Mesenchymal stem cell (in vitro differentiated cells and primary cell): ENCODE data around the gene SLC38A1.

Source experiments
- DNase-seq: peaks from one replicate; pipeline ENCODE4 v3.0.0-alpha.2; 2013
- H2AFZ ChIP-seq: one replicate; pipeline ENCODE4 v1.6.1; 2013; ENCODE audit warnings: low read depth, mild to moderate bottlenecking, control low read depth, inconsistent platforms, low read length, moderate library complexity
- H2AK5ac ChIP-seq: 2 replicates; pipeline ENCODE4 v1.6.1; 2013; ENCODE audit warnings: low read length, moderate library complexity, mild to moderate bottlenecking, inconsistent platforms; ENCODE audit not compliant: severe bottlenecking
- H2BK120ac ChIP-seq: one replicate; pipeline ENCODE4 v1.6.1; 2013; ENCODE audit warnings: low read depth, mild to moderate bottlenecking, inconsistent platforms, low read length, moderate library complexity
- H2BK12ac ChIP-seq, 2 experiments: one replicate each; pipeline ENCODE4 v1.6.1; 2013; ENCODE audit warnings: inconsistent platforms in 2 of 2, low read length in 2 of 2, mild to moderate bottlenecking in 2 of 2, moderate library complexity in 2 of 2, control low read depth in 1 of 2
- H2BK15ac ChIP-seq: one replicate; pipeline ENCODE4 v1.6.1; 2013; ENCODE audit warnings: mild to moderate bottlenecking, low read depth, inconsistent platforms; ENCODE audit not compliant: poor library complexity, severe bottlenecking
- H2BK5ac ChIP-seq: 2 replicates; pipeline ENCODE4 v1.6.1; 2013; ENCODE audit warnings: low read depth, mild to moderate bottlenecking, low read length, control low read depth, inconsistent platforms; ENCODE audit not compliant: poor library complexity, severe bottlenecking
- H3K14ac ChIP-seq, 2 experiments: one replicate each; pipeline ENCODE4 v1.6.1; 2013; ENCODE audit warnings: inconsistent platforms in 2 of 2, low read length in 2 of 2, control low read depth in 1 of 2, mild to moderate bottlenecking in 1 of 2, moderate library complexity in 1 of 2
- H3K18ac ChIP-seq, 2 experiments: one replicate each; pipeline ENCODE4 v1.6.1; 2013; ENCODE audit warnings: inconsistent platforms in 2 of 2, low read length in 2 of 2, control low read depth in 1 of 2, low read depth in 1 of 2, mild to moderate bottlenecking in 1 of 2
- H3K23ac ChIP-seq, 2 experiments: one replicate each; pipeline ENCODE4 v1.6.1; 2013; ENCODE audit warnings: inconsistent platforms in 2 of 2, low read length in 2 of 2, mild to moderate bottlenecking in 2 of 2, moderate library complexity in 2 of 2, control low read depth in 1 of 2
- H3K27ac ChIP-seq: 2 replicates; pipeline ENCODE4 v1.5.1; 2013; ENCODE audit warnings: mild to moderate bottlenecking, moderate library complexity, low read length, control low read depth, inconsistent platforms; ENCODE audit not compliant: poor library complexity, severe bottlenecking
- H3K27me3 ChIP-seq, 2 experiments: 2 replicates each; pipeline versions ENCODE4 v1.6.1 to v1.7.0; 2013; ENCODE audit warnings: low read length in 2 of 2, mild to moderate bottlenecking in 2 of 2, moderate library complexity in 2 of 2, control low read depth in 1 of 2, inconsistent platforms in 1 of 2; ENCODE audit not compliant: control insufficient read depth in 1 of 2, insufficient read depth in 1 of 2
- H3K36me3 ChIP-seq, 2 experiments: 2 replicates each; pipeline versions ENCODE4 v1.6.1 to v1.7.0; 2013; ENCODE audit warnings: low read length in 2 of 2, control low read depth in 1 of 2, inconsistent platforms in 1 of 2, low read depth in 1 of 2, mild to moderate bottlenecking in 1 of 2; ENCODE audit not compliant: insufficient read depth in 2 of 2, control insufficient read depth in 1 of 2
- H3K4ac ChIP-seq, 2 experiments: one replicate each; pipeline ENCODE4 v1.6.1; 2013; ENCODE audit warnings: inconsistent platforms in 2 of 2, low read length in 2 of 2, mild to moderate bottlenecking in 2 of 2, moderate library complexity in 2 of 2, control low read depth in 1 of 2, low read depth in 1 of 2
- H3K4me1 ChIP-seq: 2 replicates; pipeline ENCODE4 v1.6.1; 2013; ENCODE audit warnings: low read depth, low read length, control low read depth; ENCODE audit not compliant: control insufficient read depth, insufficient read depth
- H3K4me2 ChIP-seq: 2 replicates; pipeline ENCODE4 v1.6.1; 2013; ENCODE audit warnings: low read length, mild to moderate bottlenecking, inconsistent platforms; ENCODE audit not compliant: poor library complexity, severe bottlenecking
- H3K4me3 ChIP-seq, 2 experiments: 2 replicates each; pipeline versions ENCODE4 v1.5.1 to v1.7.0; 2013; ENCODE audit warnings: low read length in 2 of 2, mild to moderate bottlenecking in 2 of 2, control low read depth in 1 of 2, low read depth in 1 of 2; ENCODE audit not compliant: insufficient read depth in 1 of 2
- H3K79me1 ChIP-seq: replicated peaks from 2 replicates; pipeline ENCODE4 v1.6.1; 2013; ENCODE audit warnings: mild to moderate bottlenecking, control low read depth, low read length, inconsistent platforms; ENCODE audit not compliant: poor library complexity, severe bottlenecking
- H3K9ac ChIP-seq: 2 replicates; pipeline ENCODE4 v1.7.0; 2013; ENCODE audit warnings: mild to moderate bottlenecking, low read length, moderate library complexity
- H3K9me3 ChIP-seq: 2 replicates; pipeline ENCODE4 v1.7.0; 2013; ENCODE audit warnings: mild to moderate bottlenecking, low read length; ENCODE audit not compliant: control insufficient read depth
- H4K8ac ChIP-seq: one replicate; pipeline ENCODE4 v1.6.1; 2013; ENCODE audit warnings: inconsistent platforms, mild to moderate bottlenecking, low read length, moderate library complexity
- H4K91ac ChIP-seq: one replicate; pipeline ENCODE4 v1.6.1; 2013; ENCODE audit warnings: mild to moderate bottlenecking, low read length, inconsistent platforms
- WGBS: methylation state at CpG from one replicate; pipeline ENCODE4 v1.1.7; 2013; ENCODE audit warnings: mixed read lengths; 5-methylcytosine and 5-hydroxymethylcytosine counted together

The SLC38A1 gene

GRCh38 chr12:46136249-46136648, 132.6 kb downstream of the SLC38A1 start:
- Histone ChIP-seq H2BK120ac (no peak overlapping the region), H3K4me1 (no peaks in the 10 kb centered on the region), H3K27ac (no peak overlapping the region), H3K4ac (no peak overlapping the region), H2BK12ac (no peak overlapping the region), H3K14ac (no peak overlapping the region), H3K18ac (no peak overlapping the region), H3K9ac (no peak overlapping the region), H2BK5ac (no peak overlapping the region), H3K4me3 (no peak overlapping the region), H3K23ac (no peak overlapping the region), H3K9me3 (no peaks in the 10 kb centered on the region), H4K8ac (no peak overlapping the region), H3K36me3 (no peaks in the 10 kb centered on the region), H3K27me3 (peaks cover 0 to 5% of the 10 kb centered on the region in 2 experiments), H3K79me1 (no peaks in the 10 kb centered on the region), H2BK15ac (no peak overlapping the region), H2AFZ (no peak overlapping the region), H4K91ac (no peak overlapping the region), H3K4me2 (no peak overlapping the region), H2AK5ac (no peak overlapping the region)
- 62% methylated on average over 2 of the region's 2 CpGs for WGBS
- no peak for DNase-seq

DNA sequence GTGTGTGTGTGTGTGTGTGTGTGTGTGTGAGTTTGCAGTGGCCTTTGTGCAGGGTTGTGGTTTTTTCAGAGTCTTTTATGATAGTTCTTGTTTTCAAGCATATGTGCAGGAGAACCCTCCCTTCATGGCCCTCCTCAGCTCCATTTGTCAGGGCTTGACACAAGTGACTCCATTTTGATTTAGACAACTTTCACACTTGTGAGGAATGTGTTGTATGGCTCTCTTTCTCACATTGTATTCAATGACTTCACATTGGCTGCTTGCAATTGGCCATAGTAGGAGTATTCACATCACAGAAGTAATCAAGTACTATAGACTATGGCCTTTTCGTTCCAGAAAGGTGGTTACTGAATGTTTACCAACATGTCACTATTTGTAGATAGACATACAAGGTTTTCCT, 133.1 kb downstream of the SLC38A1 start:
- Histone ChIP-seq H3K9me3 (no peaks in the 10 kb centered on the region), H3K4me2 (no peak overlapping the region), H3K14ac (no peak overlapping the region), H4K91ac (no peak overlapping the region), H3K27me3 (peaks cover 0 to 5% of the 10 kb centered on the region in 2 experiments), H2AK5ac (no peak overlapping the region), H3K27ac (no peak overlapping the region), H3K23ac (no peak overlapping the region), H2BK5ac (no peak overlapping the region), H3K4ac (no peak overlapping the region), H2BK15ac (no peak overlapping the region), H2BK120ac (no peak overlapping the region), H2BK12ac (no peak overlapping the region), H3K4me1 (no peaks in the 10 kb centered on the region), H3K9ac (no peak overlapping the region), H3K4me3 (no peak overlapping the region), H2AFZ (no peak overlapping the region), H4K8ac (no peak overlapping the region), H3K18ac (no peak overlapping the region), H3K79me1 (no peaks in the 10 kb centered on the region), H3K36me3 (no peaks in the 10 kb centered on the region)
- no CpG with 5 or more reads among the region's 1 CpG for WGBS
- no peak for DNase-seq

DNA sequence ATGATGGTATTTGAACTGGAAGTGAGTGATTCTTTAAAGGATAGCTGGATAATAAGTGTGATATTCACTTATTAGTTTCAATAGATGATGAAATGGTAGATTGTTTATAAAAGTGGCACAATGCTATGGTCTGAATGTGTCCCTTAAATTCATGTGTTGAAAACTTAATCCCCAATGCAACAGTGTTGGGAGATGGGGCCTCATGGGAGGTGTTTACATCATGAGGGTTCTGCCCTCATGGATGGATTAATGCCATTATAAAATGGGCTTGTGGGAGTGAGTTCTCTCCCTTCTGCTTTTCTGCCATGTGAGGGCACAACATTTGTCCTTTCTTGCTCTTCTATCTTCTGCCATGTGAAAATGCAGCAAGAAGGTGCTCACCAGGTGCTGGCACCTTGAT, 134.0 kb downstream of the SLC38A1 start:
- Histone ChIP-seq H3K18ac (no peak overlapping the region), H2BK5ac (no peak overlapping the region), H3K9me3 (no peaks in the 10 kb centered on the region), H3K9ac (no peak overlapping the region), H4K8ac (no peak overlapping the region), H3K27me3 (peaks cover 0 to 5% of the 10 kb centered on the region in 2 experiments), H2BK120ac (no peak overlapping the region), H3K14ac (peak overlapping the region in 1 of 2 experiments; percentile 36), H2AFZ (no peak overlapping the region), H4K91ac (no peak overlapping the region), H3K23ac (no peak overlapping the region), H3K4me3 (no peak overlapping the region), H3K4me2 (no peak overlapping the region), H3K4ac (no peak overlapping the region), H2BK15ac (no peak overlapping the region), H2AK5ac (no peak overlapping the region), H3K27ac (no peak overlapping the region), H3K36me3 (no peaks in the 10 kb centered on the region), H2BK12ac (no peak overlapping the region), H3K79me1 (no peaks in the 10 kb centered on the region), H3K4me1 (no peaks in the 10 kb centered on the region)
- no peak for DNase-seq

DNA sequence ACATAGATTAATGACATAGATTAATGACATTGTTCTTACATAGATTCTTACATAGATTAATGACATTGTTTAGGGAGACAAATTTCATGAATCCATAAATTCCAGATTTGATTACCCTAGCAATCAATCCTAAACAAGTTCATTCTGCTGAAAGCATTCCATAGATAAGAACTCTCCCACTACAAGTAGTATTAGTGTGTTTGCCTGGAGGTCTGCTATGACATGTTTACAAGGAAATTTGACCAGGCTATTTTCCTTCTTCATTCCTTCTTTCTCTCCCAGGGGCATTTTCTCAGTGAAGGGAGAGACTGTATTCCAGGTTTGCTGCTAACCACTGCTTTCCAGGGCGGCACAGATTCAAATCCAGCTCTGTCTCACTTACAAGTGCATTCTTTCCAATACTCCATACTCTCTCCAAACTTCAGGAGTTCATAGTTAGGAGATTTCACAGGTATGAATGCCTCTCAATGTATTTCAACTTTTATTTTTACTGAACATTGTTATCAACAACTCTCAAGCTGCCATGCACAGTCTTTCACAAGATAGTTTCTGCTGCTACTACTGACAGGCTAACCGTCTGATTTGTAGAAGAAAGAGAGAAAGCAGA, 134.5 kb downstream of the SLC38A1 start:
- WGBS: 65% methylated on average over 2 of the region's 2 CpGs
- no peak overlapping the region for H4K91ac ChIP-seq
- no peaks in the 10 kb centered on the region for H3K9me3 ChIP-seq
- H2BK12ac ChIP-seq: no peak overlapping the region
- H3K4me1 ChIP-seq: no peaks in the 10 kb centered on the region
- H3K4me3 ChIP-seq: no peak overlapping the region
- H3K4ac ChIP-seq: no peak overlapping the region
- H3K4me2 ChIP-seq: no peak overlapping the region
- no peak overlapping the region for H3K27ac ChIP-seq
- no peak overlapping the region for H2BK5ac ChIP-seq
- no peak overlapping the region for H3K9ac ChIP-seq
- no peak overlapping the region for H2BK120ac ChIP-seq
- no peaks in the 10 kb centered on the region for H3K79me1 ChIP-seq
- H3K36me3 ChIP-seq: no peaks in the 10 kb centered on the region
- H2AK5ac ChIP-seq: no peak overlapping the region
- H3K27me3 ChIP-seq: peaks cover 0 to 5% of the 10 kb centered on the region in 2 experiments
- no peak overlapping the region for H4K8ac ChIP-seq
- no peak overlapping the region for H3K18ac ChIP-seq
- H3K14ac ChIP-seq: no peak overlapping the region
- H3K23ac ChIP-seq: no peak overlapping the region
- peak; percentile 50 for DNase-seq
- H2BK15ac ChIP-seq: no peak overlapping the region
- no peak overlapping the region for H2AFZ ChIP-seq
